Measurements from ENCODE around the gene CERS6.

Gene CERS6

GRCh38 chr2:168794968-168795367 is 338.9 kb downstream of the CERS6 start:
- TF ChIP-seq CTCF (IDR thresholded peaks at IDR 0.05; ENCODE audit: low read depth, low read length, missing control alignments), result no peak
- no peak for DNase-seq (ENCODE audit: extremely low read depth, low read depth)
- no peak overlapping the region for H3K4me3 ChIP-seq (replicated peaks; ENCODE audit: low read depth, low read length)

GRCh38 chr2:168796090-168796577 is 340.1 kb downstream of the CERS6 start:
- no peak for DNase-seq (ENCODE audit: extremely low read depth, low read depth)
- TF ChIP-seq CTCF (IDR thresholded peaks at IDR 0.05; ENCODE audit: low read depth, low read length, missing control alignments), result no peak
- no peak overlapping the region for H3K4me3 ChIP-seq (replicated peaks; ENCODE audit: low read depth, low read length)

- TF ChIP-seq CTCF (IDR thresholded peaks at IDR 0.05; ENCODE audit: low read depth, low read length, missing control alignments), result no peak
- no peak overlapping the region for H3K4me3 ChIP-seq (replicated peaks; ENCODE audit: low read depth, low read length)
- no peak for DNase-seq (ENCODE audit: extremely low read depth, low read depth)
These were observed 340.7 kb downstream of the CERS6 start for GRCh38 chr2:168796583-168797285.

- no peak overlapping the region for H3K4me3 ChIP-seq (replicated peaks; ENCODE audit: low read depth, low read length)
- no peak for TF ChIP-seq CTCF (IDR thresholded peaks at IDR 0.05; ENCODE audit: low read depth, low read length, missing control alignments)
- no peak for DNase-seq (ENCODE audit: extremely low read depth, low read depth)
These were observed 341.2 kb downstream of the CERS6 start for GRCh38 chr2:168797286-168797655.

DNA sequence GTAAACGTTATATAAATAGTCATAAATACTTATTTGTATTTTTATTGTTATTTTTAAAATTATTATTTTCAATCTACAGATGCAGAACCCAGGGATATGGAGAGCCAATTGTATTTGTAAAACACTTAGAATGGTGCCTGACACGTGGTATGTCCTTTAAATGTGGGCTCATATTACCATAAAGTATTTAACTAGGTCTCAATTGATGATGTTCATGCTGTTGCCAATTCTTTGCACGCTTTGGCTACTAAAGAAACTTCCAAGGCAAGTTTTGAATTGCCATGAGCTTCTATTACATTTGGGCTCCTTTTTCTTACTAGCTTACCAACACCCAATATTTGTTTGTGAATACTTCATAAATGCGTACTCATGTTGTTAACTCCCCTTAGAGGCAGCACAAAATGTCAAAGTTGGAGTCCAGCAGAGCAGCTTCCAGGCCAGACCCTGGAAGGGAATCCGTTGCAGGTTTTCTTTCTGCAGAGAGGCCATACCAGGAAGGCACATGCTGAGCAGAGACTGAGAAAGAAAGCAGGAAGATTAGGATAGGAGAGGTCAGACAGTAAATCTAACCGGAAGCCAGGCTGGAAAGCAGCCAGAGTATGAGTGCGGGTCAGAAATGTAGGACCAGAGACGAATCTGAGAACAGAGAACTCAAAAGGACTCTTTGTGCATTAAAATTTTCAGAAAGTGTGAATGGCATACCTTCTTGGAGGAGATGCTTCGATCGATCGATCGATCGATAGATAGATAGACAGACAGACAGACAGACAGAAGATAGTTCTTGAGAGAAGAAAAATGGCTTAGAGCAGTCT is 342.2 kb downstream of the CERS6 start:
- no peak for TF ChIP-seq CTCF (IDR thresholded peaks at IDR 0.05; ENCODE audit: low read depth, low read length, missing control alignments)
- no peak overlapping the region for H3K4me3 ChIP-seq (replicated peaks; ENCODE audit: low read depth, low read length)
- no peak for DNase-seq (ENCODE audit: extremely low read depth, low read depth)

GRCh38 chr2:168798888-168799410 is 342.9 kb downstream of the CERS6 start:
- no peak overlapping the region for H3K4me3 ChIP-seq (replicated peaks; ENCODE audit: low read depth, low read length)
- no peak for DNase-seq (ENCODE audit: extremely low read depth, low read depth)
- TF ChIP-seq CTCF (IDR thresholded peaks at IDR 0.05; ENCODE audit: low read depth, low read length, missing control alignments), result no peak
